Astrocyte (in vitro differentiated cells and primary cell): ENCODE results near the gene TULP4. TPM values are rescaled to one million over a fixed set of nuclear protein-coding genes. Genes with fewer than 3 reads are reported as not detected.
"Not testable (repeated sequence)": the region's sequence is repeated elsewhere in the genome, so short reads cannot be mapped to it uniquely, and the experiment has no call there.

Source experiments
- DNase-seq: peaks from one replicate; pipeline ENCODE4 v3.0.0-alpha.2; 2010; ENCODE audit warnings: low read depth
- FAIRE-seq: peaks from 2 replicates; lab custom pipeline; 2011; peaks lifted over from hg19 to GRCh38; lab: Jason Lieb, UNC
- H2AFZ ChIP-seq: 2 replicates; pipeline ENCODE4 v1.6.0; 2012; ENCODE audit warnings: low read depth, low read length, inconsistent platforms
- H3K27ac ChIP-seq: 2 replicates; pipeline ENCODE4 v1.5.1; 2011; ENCODE audit warnings: low read depth, low read length, inconsistent platforms
- H3K27me3 ChIP-seq: 2 replicates; pipeline ENCODE4 v1.6.0; 2011; ENCODE audit warnings: low read length, inconsistent platforms; ENCODE audit not compliant: insufficient read depth
- H3K36me3 ChIP-seq: 2 replicates; pipeline ENCODE4 v1.5.1; 2011; ENCODE audit warnings: low read length, inconsistent platforms; ENCODE audit not compliant: insufficient read depth
- H3K4me1 ChIP-seq: 2 replicates; pipeline ENCODE4 v1.5.1; 2011; ENCODE audit warnings: low read length, inconsistent platforms; ENCODE audit not compliant: insufficient read depth
- H3K4me2 ChIP-seq: 2 replicates; pipeline ENCODE4 v1.6.0; 2012; ENCODE audit warnings: low read length, inconsistent platforms
- H3K4me3 ChIP-seq: 2 replicates; pipeline ENCODE4 v1.5.1; 2011; ENCODE audit warnings: low read depth, mild to moderate bottlenecking, low read length, inconsistent platforms; ENCODE audit not compliant: insufficient read depth
- H3K79me2 ChIP-seq: 2 replicates; pipeline ENCODE4 v1.6.0; 2012; ENCODE audit warnings: mild to moderate bottlenecking, low read length, inconsistent platforms; ENCODE audit not compliant: insufficient read depth
- H3K9ac ChIP-seq: 2 replicates; pipeline ENCODE4 v1.6.0; 2012; ENCODE audit warnings: mild to moderate bottlenecking, low read length, inconsistent platforms
- H3K9me3 ChIP-seq: 2 replicates; pipeline ENCODE4 v1.5.1; 2012; ENCODE audit warnings: low read depth, mild to moderate bottlenecking, low read length, inconsistent platforms; ENCODE audit not compliant: insufficient read depth
- H4K20me1 ChIP-seq: 2 replicates; pipeline ENCODE4 v1.6.0; 2012; ENCODE audit warnings: low read length, inconsistent platforms; ENCODE audit not compliant: insufficient read depth
- H3K27ac Mint-ChIP-seq: one replicate; pipeline ENCODE4 v1.8.0; 2021; ENCODE audit warnings: mild to moderate bottlenecking, mixed read lengths; ENCODE audit not compliant: unreplicated experiment
- H3K27me3 Mint-ChIP-seq: one replicate; pipeline ENCODE4 v1.8.0; 2021; ENCODE audit warnings: low read depth, mixed read lengths; ENCODE audit not compliant: unreplicated experiment
- H3K36me3 Mint-ChIP-seq: one replicate; pipeline ENCODE4 v1.8.0; 2021; ENCODE audit warnings: low read depth, mixed read lengths; ENCODE audit not compliant: unreplicated experiment
- H3K4me1 Mint-ChIP-seq: one replicate; pipeline ENCODE4 v1.8.0; 2021; ENCODE audit warnings: low read depth, mixed read lengths; ENCODE audit not compliant: unreplicated experiment
- H3K4me3 Mint-ChIP-seq: one replicate; pipeline ENCODE4 v1.8.0; 2021; ENCODE audit warnings: mild to moderate bottlenecking, moderate library complexity, mixed read lengths; ENCODE audit not compliant: unreplicated experiment
- H3K9me3 Mint-ChIP-seq: one replicate; pipeline ENCODE4 v1.8.0; 2021; ENCODE audit warnings: mild to moderate bottlenecking, mixed read lengths; ENCODE audit not compliant: unreplicated experiment
- EZH2 ChIP-seq: IDR thresholded peaks from 2 replicates; pipeline ENCODE4 v1.6.1; 2012; ENCODE audit warnings: mild to moderate bottlenecking, low read length, inconsistent platforms; ENCODE audit not compliant: insufficient read depth
- total RNA-seq: library from RNA; stranded (reverse); gene quantifications from 2 replicates; pipeline ENCODE4 v1.2.1, GENCODE V29; 2021
- TF ChIP-seq, protein P1 (sequence below): IDR thresholded peaks from 2 replicates; pipeline ENCODE4 v1.5.1; 2011; ENCODE audit warnings: low read depth, mild to moderate bottlenecking, inconsistent platforms, low read length, moderate library complexity; ENCODE audit not compliant: insufficient read depth

TULP4 gene
- total RNA-seq, 1 donor from 2014 or later, result 91.2 TPM

DNA sequence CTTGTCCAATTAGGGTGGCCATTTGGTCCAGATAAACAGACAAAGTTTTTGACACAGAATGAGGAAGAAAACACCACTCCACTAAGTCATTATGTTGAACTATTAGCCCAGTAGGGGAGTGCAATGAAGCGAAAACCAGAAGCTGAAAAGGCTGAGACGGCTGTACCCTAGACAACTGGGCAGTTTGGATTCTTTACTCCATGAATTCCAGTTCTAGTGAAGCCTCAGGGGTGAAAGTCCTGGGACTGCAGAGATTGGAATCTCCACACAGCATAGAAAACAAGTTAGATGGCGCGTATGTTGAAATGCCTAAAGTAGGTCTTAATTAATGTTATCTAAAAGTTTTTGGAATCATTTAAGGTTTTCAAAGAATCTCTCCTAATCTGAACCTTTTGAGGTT is 10.7 kb upstream of the TULP4 start:
- not testable (repeated sequence) for H3K27me3 Mint-ChIP-seq, H3K4me1 Mint-ChIP-seq, H3K9ac ChIP-seq, H3K9me3 ChIP-seq, H3K27ac Mint-ChIP-seq, DNase-seq, H3K36me3 ChIP-seq, H3K4me3 ChIP-seq, H3K4me3 Mint-ChIP-seq, H3K79me2 ChIP-seq, H3K27me3 ChIP-seq, H3K4me2 ChIP-seq, H3K27ac ChIP-seq, H4K20me1 ChIP-seq, FAIRE-seq, H3K4me1 ChIP-seq, H2AFZ ChIP-seq
- Mint-ChIP-seq H3K36me3 (peaks cover 37% of the 10 kb centered on the region), H3K9me3 (peaks cover 10% of the 10 kb centered on the region)

DNA sequence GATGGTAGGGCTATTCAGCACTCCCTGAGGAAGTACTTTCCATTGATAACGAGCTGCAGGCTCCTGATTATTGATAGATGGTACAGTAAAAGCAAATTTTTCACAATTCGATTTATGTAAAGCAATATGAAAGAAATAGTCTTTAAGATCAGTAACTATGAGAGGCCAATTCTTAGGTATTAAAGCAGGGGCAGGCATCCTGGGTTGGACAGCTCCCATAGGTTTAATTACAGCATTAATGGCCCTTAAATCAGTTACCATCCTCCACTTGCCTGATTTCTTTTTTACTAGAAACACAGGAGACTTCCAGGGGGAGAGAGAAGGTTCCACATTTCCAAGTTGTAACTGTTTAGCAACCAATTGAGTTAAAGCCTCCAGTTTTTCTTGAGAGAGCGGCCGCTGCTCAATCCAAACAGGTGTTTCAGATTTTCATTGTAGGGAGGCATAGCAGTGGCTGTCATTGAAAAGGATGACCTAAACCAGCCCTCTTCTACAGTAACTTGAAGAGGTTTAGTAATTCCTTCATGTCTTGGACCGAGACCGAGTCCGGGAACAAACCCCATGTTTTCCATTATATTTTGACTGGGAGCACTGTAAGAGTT is 10.0 kb upstream of the TULP4 start:
- not testable (repeated sequence) for H3K27ac Mint-ChIP-seq, H3K9me3 ChIP-seq, H3K9ac ChIP-seq, H3K27ac ChIP-seq, H3K36me3 ChIP-seq, H3K27me3 Mint-ChIP-seq, DNase-seq, H3K4me3 ChIP-seq, H3K9me3 Mint-ChIP-seq, H3K4me3 Mint-ChIP-seq, FAIRE-seq, H4K20me1 ChIP-seq, H2AFZ ChIP-seq, H3K27me3 ChIP-seq, H3K79me2 ChIP-seq, H3K4me1 Mint-ChIP-seq, H3K4me1 ChIP-seq, H3K4me2 ChIP-seq
- H3K36me3 Mint-ChIP-seq, result peaks cover 33% of the 10 kb centered on the region

DNA sequence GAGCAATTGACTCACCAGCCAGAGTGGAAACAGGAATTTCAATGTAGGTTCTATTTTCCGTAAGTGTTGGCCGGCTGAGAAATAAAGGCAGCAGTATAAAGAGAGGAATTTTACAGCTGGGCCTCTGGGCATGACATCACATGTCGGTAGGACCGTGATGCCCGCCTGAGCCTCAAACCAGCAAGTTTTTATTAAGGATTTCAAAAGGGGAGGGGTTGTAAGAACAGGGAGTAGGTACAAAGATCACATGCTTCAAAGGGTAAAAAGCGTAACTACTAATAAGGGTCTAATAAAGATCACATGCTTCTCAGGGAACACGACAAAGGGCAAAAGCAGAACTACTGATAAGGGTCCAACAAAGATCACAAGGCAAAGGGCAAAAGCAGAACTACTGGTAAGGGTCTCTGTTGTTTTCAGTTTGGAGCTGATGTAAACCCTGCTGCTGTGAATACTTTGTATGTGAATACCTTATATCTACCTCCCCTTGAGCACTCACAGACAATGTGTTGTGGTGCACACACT is 9.0 kb upstream of the TULP4 start:
- Histone ChIP-seq H3K4me1 (no peaks in the 10 kb centered on the region), H2AFZ (no peak overlapping the region), H3K9ac (no peak overlapping the region), H3K4me3 (no peak overlapping the region), H3K36me3 (no peaks in the 10 kb centered on the region), H3K27ac (no peak overlapping the region), H3K9me3 (no peaks in the 10 kb centered on the region), H3K27me3 (no peaks in the 10 kb centered on the region), H3K4me2 (no peak overlapping the region), H4K20me1 (peaks cover 6% of the 10 kb centered on the region), H3K79me2 (peaks cover 3% of the 10 kb centered on the region)
- Mint-ChIP-seq H3K4me3 (no peak overlapping the region), H3K27ac (no peak overlapping the region), H3K27me3 (no peaks in the 10 kb centered on the region), H3K4me1 (no peaks in the 10 kb centered on the region), H3K9me3 (peaks cover 6% of the 10 kb centered on the region), H3K36me3 (peaks cover 24% of the 10 kb centered on the region)
- DNase-seq (no peak), FAIRE-seq (no peak)
- TF ChIP-seq, protein P1, sequence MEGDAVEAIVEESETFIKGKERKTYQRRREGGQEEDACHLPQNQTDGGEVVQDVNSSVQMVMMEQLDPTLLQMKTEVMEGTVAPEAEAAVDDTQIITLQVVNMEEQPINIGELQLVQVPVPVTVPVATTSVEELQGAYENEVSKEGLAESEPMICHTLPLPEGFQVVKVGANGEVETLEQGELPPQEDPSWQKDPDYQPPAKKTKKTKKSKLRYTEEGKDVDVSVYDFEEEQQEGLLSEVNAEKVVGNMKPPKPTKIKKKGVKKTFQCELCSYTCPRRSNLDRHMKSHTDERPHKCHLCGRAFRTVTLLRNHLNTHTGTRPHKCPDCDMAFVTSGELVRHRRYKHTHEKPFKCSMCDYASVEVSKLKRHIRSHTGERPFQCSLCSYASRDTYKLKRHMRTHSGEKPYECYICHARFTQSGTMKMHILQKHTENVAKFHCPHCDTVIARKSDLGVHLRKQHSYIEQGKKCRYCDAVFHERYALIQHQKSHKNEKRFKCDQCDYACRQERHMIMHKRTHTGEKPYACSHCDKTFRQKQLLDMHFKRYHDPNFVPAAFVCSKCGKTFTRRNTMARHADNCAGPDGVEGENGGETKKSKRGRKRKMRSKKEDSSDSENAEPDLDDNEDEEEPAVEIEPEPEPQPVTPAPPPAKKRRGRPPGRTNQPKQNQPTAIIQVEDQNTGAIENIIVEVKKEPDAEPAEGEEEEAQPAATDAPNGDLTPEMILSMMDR, result no peak
- TF ChIP-seq EZH2, result no peak
